ENCODE data around the gene RXRA. TPM values are rescaled to one million over a fixed set of nuclear protein-coding genes. Genes with fewer than 3 reads are reported as not detected.

The RXRA gene
- total RNA-seq, 6 experiments from 2014 or later: 23.2 to 31.9 (median 28.0) TPM

DNA sequence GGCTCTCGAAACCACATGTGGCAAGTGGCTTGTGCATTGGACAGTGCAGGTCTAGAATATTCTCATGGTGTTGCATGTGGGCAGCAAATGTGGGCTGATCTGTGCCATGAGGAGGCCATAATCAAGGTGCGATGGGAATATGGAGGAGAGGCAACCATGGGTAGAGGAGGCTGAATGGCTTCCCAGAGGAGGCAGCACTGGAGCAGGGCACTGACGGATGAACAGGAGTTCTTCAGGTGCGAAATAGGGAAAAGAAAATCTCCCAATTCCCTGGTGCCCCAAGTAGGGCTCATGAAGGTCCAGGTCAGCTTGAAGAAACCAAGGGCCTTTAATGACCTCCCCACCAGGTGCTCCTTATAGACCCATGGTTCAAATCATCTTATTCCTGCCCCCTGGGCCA lies 126.5 kb downstream of the RXRA start:
- peaks cover 8% of the 10 kb centered on the region for H3K36me3 Mint-ChIP-seq (ENCODE audit: low read depth)
- H3K9me3 Mint-ChIP-seq: peaks cover 12% of the 10 kb centered on the region
- no peak overlapping the region for H3K4me3 Mint-ChIP-seq
- no peak overlapping the region for H3K27ac Mint-ChIP-seq
- peaks cover 39% of the 10 kb centered on the region for H3K4me1 Mint-ChIP-seq (ENCODE audit: low read depth)
- DNase-seq: no peak
- TF ChIP-seq, protein P1, sequence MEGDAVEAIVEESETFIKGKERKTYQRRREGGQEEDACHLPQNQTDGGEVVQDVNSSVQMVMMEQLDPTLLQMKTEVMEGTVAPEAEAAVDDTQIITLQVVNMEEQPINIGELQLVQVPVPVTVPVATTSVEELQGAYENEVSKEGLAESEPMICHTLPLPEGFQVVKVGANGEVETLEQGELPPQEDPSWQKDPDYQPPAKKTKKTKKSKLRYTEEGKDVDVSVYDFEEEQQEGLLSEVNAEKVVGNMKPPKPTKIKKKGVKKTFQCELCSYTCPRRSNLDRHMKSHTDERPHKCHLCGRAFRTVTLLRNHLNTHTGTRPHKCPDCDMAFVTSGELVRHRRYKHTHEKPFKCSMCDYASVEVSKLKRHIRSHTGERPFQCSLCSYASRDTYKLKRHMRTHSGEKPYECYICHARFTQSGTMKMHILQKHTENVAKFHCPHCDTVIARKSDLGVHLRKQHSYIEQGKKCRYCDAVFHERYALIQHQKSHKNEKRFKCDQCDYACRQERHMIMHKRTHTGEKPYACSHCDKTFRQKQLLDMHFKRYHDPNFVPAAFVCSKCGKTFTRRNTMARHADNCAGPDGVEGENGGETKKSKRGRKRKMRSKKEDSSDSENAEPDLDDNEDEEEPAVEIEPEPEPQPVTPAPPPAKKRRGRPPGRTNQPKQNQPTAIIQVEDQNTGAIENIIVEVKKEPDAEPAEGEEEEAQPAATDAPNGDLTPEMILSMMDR (IDR thresholded peaks at IDR 0.05): no peak
- no peaks in the 10 kb centered on the region for H3K27me3 Mint-ChIP-seq (ENCODE audit: insufficient read depth)

GRCh38 chr9:134453776-134454475 lies 127.7 kb downstream of the RXRA start:
- peaks cover 2% of the 10 kb centered on the region; the same call in 1 of the 2 replicates for H3K9me3 Mint-ChIP-seq
- H3K36me3 Mint-ChIP-seq (ENCODE audit: low read depth): no peaks in the 10 kb centered on the region
- H3K4me1 Mint-ChIP-seq (ENCODE audit: low read depth): peaks cover 51% of the 10 kb centered on the region
- H3K4me3 Mint-ChIP-seq: no peak overlapping the region
- TF ChIP-seq, protein P1 (IDR thresholded peaks at IDR 0.05): no peak
- peaks cover 3% of the 10 kb centered on the region; the same call in 1 of the 2 replicates for H3K27me3 Mint-ChIP-seq (ENCODE audit: insufficient read depth)
- DNase-seq: no peak
- H3K27ac Mint-ChIP-seq: 0 out of 2 replicates have a peak overlapping the region, but pooled peaks have one; percentile 100

GRCh38 chr9:134454476-134454857 lies 128.2 kb downstream of the RXRA start:
- Mint-ChIP-seq H3K27me3 (ENCODE audit: insufficient read depth) (peaks cover 3% of the 10 kb centered on the region; the same call in 1 of the 2 replicates), H3K4me1 (ENCODE audit: low read depth) (peaks cover 51% of the 10 kb centered on the region), H3K4me3 (no peak overlapping the region), H3K36me3 (ENCODE audit: low read depth) (no peaks in the 10 kb centered on the region), H3K9me3 (no peaks in the 10 kb centered on the region), H3K27ac (peak overlapping the region; percentile 100)
- DNase-seq: no peak
- TF ChIP-seq, protein P1 (IDR thresholded peaks at IDR 0.05): no peak

DNA sequence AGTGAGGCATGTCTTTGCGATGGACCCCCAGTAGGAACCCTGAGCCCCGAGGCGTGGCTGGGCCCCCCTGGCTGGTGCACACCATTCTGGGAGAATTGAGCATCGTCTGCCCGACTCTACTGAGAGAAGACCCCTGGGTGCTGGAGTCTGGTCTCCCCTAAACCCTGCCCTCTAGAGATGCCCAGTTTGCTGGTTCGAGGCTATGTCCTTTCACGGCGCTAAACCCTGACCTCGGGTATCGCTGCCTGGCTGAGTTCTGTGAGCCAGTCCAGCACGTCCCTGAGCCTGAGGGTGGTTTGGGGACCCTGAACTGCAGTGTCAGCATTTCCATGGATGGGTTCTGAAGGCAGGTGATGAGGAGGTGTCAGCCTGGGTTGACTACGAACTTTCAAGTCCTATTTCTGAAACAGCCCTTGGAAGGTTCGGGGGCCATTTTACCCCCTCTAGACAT lies 128.8 kb downstream of the RXRA start:
- peak overlapping the region; percentile 100 for H3K27ac Mint-ChIP-seq
- DNase-seq: no peak
- no peaks in the 10 kb centered on the region for H3K36me3 Mint-ChIP-seq (ENCODE audit: low read depth)
- TF ChIP-seq, protein P1 (IDR thresholded peaks at IDR 0.05): no peak
- H3K4me3 Mint-ChIP-seq: no peak overlapping the region
- peaks cover 3% of the 10 kb centered on the region; the same call in 1 of the 2 replicates for H3K27me3 Mint-ChIP-seq (ENCODE audit: insufficient read depth)
- H3K4me1 Mint-ChIP-seq (ENCODE audit: low read depth): peaks cover 45% of the 10 kb centered on the region
- H3K9me3 Mint-ChIP-seq: no peaks in the 10 kb centered on the region

DNA sequence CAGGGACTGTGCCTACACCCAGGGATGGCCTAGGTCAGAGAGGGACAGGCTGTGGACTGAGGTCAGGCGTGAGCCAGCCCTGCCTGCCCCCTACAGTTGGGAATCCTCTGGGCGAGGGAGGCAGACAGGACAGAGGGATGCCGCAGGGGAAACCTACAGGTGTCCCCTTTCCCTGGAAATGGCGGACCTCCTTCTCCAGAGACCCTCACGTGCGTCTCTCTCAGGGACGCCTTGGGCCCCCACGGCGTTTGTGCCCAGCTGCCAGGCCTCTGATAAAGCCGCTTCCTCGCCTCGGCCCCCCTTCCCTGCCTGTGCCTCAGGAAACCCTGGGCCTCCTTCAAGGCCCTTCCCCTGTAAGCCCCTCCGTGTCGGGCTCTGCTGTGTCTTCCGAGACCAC lies 129.3 kb downstream of the RXRA start:
- TF ChIP-seq, protein P1 (IDR thresholded peaks at IDR 0.05): 0 out of 2 replicates have a peak, but pooled peaks have one; percentile 16
- H3K9me3 Mint-ChIP-seq: no peaks in the 10 kb centered on the region
- no peaks in the 10 kb centered on the region for H3K36me3 Mint-ChIP-seq (ENCODE audit: low read depth)
- peak overlapping the region; percentile 100 for H3K27ac Mint-ChIP-seq
- H3K4me3 Mint-ChIP-seq: peak overlapping the region; percentile 75
- DNase-seq: no peak
- H3K4me1 Mint-ChIP-seq (ENCODE audit: low read depth): peaks cover 41% of the 10 kb centered on the region
- peaks cover 3% of the 10 kb centered on the region; the same call in 1 of the 2 replicates for H3K27me3 Mint-ChIP-seq (ENCODE audit: insufficient read depth)
